ENCODE data around the gene RUNX2.
"Not testable (repeated sequence)": the region's sequence is repeated elsewhere in the genome, so short reads cannot be mapped to it uniquely, and the experiment has no call there.

The RUNX2 gene

GRCh38 chr6:45558858-45559257 lies 230.7 kb downstream of the RUNX2 start:
- DNase-seq (ENCODE audit: low spot score), result no peak

GRCh38 chr6:45560321-45560820 lies 232.2 kb downstream of the RUNX2 start:
- DNase-seq (ENCODE audit: low spot score), result not testable (repeated sequence)

GRCh38 chr6:45562171-45562570 lies 234.0 kb downstream of the RUNX2 start:
- DNase-seq (ENCODE audit: low spot score), result no peak

- DNase-seq (ENCODE audit: low spot score), result no peak
Observed at GRCh38 chr6:45563041-45563440, 234.9 kb downstream of the RUNX2 start.

- no peak for DNase-seq (ENCODE audit: low spot score)
Observed at GRCh38 chr6:45563844-45564243, 235.7 kb downstream of the RUNX2 start.

GRCh38 chr6:45566882-45567281 lies 238.8 kb downstream of the RUNX2 start:
- peak; percentile 81 for DNase-seq (ENCODE audit: low spot score)

GRCh38 chr6:45567879-45568278 lies 239.7 kb downstream of the RUNX2 start:
- DNase-seq (ENCODE audit: low spot score), result no peak

- no peak for DNase-seq (ENCODE audit: low spot score)
Observed at GRCh38 chr6:45568626-45569025, 240.5 kb downstream of the RUNX2 start.

- no peak for DNase-seq (ENCODE audit: low spot score)
Observed at GRCh38 chr6:45569210-45569945, 241.2 kb downstream of the RUNX2 start.

GRCh38 chr6:45571159-45571558 lies 243.0 kb downstream of the RUNX2 start:
- no peak for DNase-seq (ENCODE audit: low spot score)

- DNase-seq (ENCODE audit: low spot score), result no peak
Observed at GRCh38 chr6:45572833-45573232, 244.7 kb downstream of the RUNX2 start.

- no peak for DNase-seq (ENCODE audit: low spot score)
Observed at GRCh38 chr6:45574014-45574461, 245.9 kb downstream of the RUNX2 start.

- no peak for DNase-seq (ENCODE audit: low spot score)
Observed at GRCh38 chr6:45574885-45575284, 246.8 kb downstream of the RUNX2 start.

GRCh38 chr6:45576648-45577624 lies 248.8 kb downstream of the RUNX2 start:
- DNase-seq (ENCODE audit: low spot score), result no peak

- peak; percentile 40 for DNase-seq (ENCODE audit: low spot score)
Observed at GRCh38 chr6:45577836-45578504, 249.8 kb downstream of the RUNX2 start.

GRCh38 chr6:45584127-45584526 lies 256.0 kb downstream of the RUNX2 start:
- DNase-seq (ENCODE audit: low spot score), result no peak

GRCh38 chr6:45586216-45587171 lies 258.4 kb downstream of the RUNX2 start:
- no peak for DNase-seq (ENCODE audit: low spot score)

GRCh38 chr6:45587229-45588060 lies 259.3 kb downstream of the RUNX2 start:
- no peak for DNase-seq (ENCODE audit: low spot score)

GRCh38 chr6:45589367-45589766 lies 261.2 kb downstream of the RUNX2 start:
- no peak for DNase-seq (ENCODE audit: low spot score)

- no peak for DNase-seq (ENCODE audit: low spot score)
Observed at GRCh38 chr6:45590226-45590625, 262.1 kb downstream of the RUNX2 start.

All from COLO829 (cell line).